HPDE6-E6E7 (cell line): Measurements from ENCODE around the gene FMN2.
"Not testable (repeated sequence)": the region's sequence is repeated elsewhere in the genome, so short reads cannot be mapped to it uniquely, and the experiment has no call there.

ENCODE experiments used
- DNase-seq: peaks from one replicate; pipeline ENCODE4 v3.0.0; 2011; ENCODE audit warnings: missing footprints; ENCODE audit errors: extremely low spot score

The FMN2 gene

GRCh38 chr1:240310226-240310925, 218.7 kb downstream of the FMN2 start:
- DNase-seq: no peak

GRCh38 chr1:240312872-240313271, 221.2 kb downstream of the FMN2 start:
- DNase-seq: no peak

- no peak for DNase-seq
Observed at GRCh38 chr1:240314845-240315801, 223.4 kb downstream of the FMN2 start.

- DNase-seq: no peak
Observed at GRCh38 chr1:240319998-240320397, 228.3 kb downstream of the FMN2 start.

- no peak for DNase-seq
Observed at GRCh38 chr1:240320659-240321058, 229.0 kb downstream of the FMN2 start.

- no peak for DNase-seq
Observed at GRCh38 chr1:240322943-240323342, 231.3 kb downstream of the FMN2 start.

GRCh38 chr1:240328382-240328781, 236.7 kb downstream of the FMN2 start:
- not testable (repeated sequence) for DNase-seq

GRCh38 chr1:240329443-240329842, 237.8 kb downstream of the FMN2 start:
- DNase-seq: no peak

GRCh38 chr1:240332672-240333071, 241.0 kb downstream of the FMN2 start:
- DNase-seq: no peak

GRCh38 chr1:240337781-240338180, 246.1 kb downstream of the FMN2 start:
- DNase-seq: no peak

- DNase-seq: no peak
Observed at GRCh38 chr1:240338837-240339236, 247.2 kb downstream of the FMN2 start.

- DNase-seq: no peak
Observed at GRCh38 chr1:240341365-240342250, 249.9 kb downstream of the FMN2 start.

- no peak for DNase-seq
Observed at GRCh38 chr1:240342251-240342625, 250.6 kb downstream of the FMN2 start.

- DNase-seq: no peak
Observed at GRCh38 chr1:240343045-240343444, 251.4 kb downstream of the FMN2 start.

GRCh38 chr1:240343966-240344365, 252.3 kb downstream of the FMN2 start:
- no peak for DNase-seq

- DNase-seq: no peak
Observed at GRCh38 chr1:240344918-240345317, 253.2 kb downstream of the FMN2 start.

- DNase-seq: no peak
Observed at GRCh38 chr1:240349695-240350094, 258.0 kb downstream of the FMN2 start.

GRCh38 chr1:240350910-240351331, 259.2 kb downstream of the FMN2 start:
- DNase-seq: no peak

GRCh38 chr1:240351690-240352089, 260.0 kb downstream of the FMN2 start:
- DNase-seq: no peak

GRCh38 chr1:240352769-240353168, 261.1 kb downstream of the FMN2 start:
- DNase-seq: no peak

GRCh38 chr1:240356568-240356967, 264.9 kb downstream of the FMN2 start:
- DNase-seq: no peak

- DNase-seq: no peak
Observed at GRCh38 chr1:240362046-240362445, 270.4 kb downstream of the FMN2 start.
